Spleen (tissue), 11 donors: ENCODE data around the gene PRKAG3. TPM values are rescaled to one million over a fixed set of nuclear protein-coding genes. Genes with fewer than 3 reads are reported as not detected.

ENCODE experiments used
- DNase-seq: peaks from one replicate; pipeline ENCODE4 v3.0.0-alpha.2; 2020
- H3K27ac ChIP-seq, 8 donors: fragments of 200-600 bp; sonication (generic) in 7 of 8; 1 replicate in 4 of 8; 2 replicates in 4 of 8; pipeline versions ENCODE4 v1.5.0 to v1.8.0; 2016 to 2021; ENCODE audit warnings: inconsistent platforms in 4 of 8, mild to moderate bottlenecking in 4 of 8, moderate library complexity in 1 of 8
- H3K27me3 ChIP-seq, 7 donors: fragments of 200-600 bp; sonication (generic) in 6 of 7; replicated peaks in 1 of 7; 1 replicate in 4 of 7; 2 replicates in 3 of 7; pipeline versions ENCODE4 v1.5.0 to v1.8.0; 2016 to 2021; ENCODE audit warnings: inconsistent platforms in 3 of 7, mild to moderate bottlenecking in 1 of 7
- H3K36me3 ChIP-seq, 6 donors: fragments of 200-600 bp; sonication (generic) in 5 of 6; 1 replicate in 4 of 6; 2 replicates in 2 of 6; pipeline versions ENCODE4 v1.5.0 to v1.8.0; 2016 to 2021; ENCODE audit warnings: inconsistent platforms in 2 of 6
- H3K4me1 ChIP-seq, 6 donors: fragments of 200-600 bp; sonication (generic) in 5 of 6; 1 replicate in 3 of 6; 2 replicates in 3 of 6; pipeline versions ENCODE4 v1.5.0 to v1.8.0; 2016 to 2021; ENCODE audit warnings: inconsistent platforms in 3 of 6
- H3K4me3 ChIP-seq, 8 donors: fragments of 200-600 bp; sonication (generic) in 7 of 8; 1 replicate in 4 of 8; 2 replicates in 4 of 8; pipeline versions ENCODE4 v1.5.0 to v1.8.0; 2016 to 2021; ENCODE audit warnings: inconsistent platforms in 4 of 8, mild to moderate bottlenecking in 4 of 8, moderate library complexity in 2 of 8
- H3K9me3 ChIP-seq, 8 donors: fragments of 200-600 bp; sonication (generic) in 7 of 8; 1 replicate in 4 of 8; 2 replicates in 4 of 8; pipeline versions ENCODE4 v1.5.0 to v1.8.0; 2016 to 2021; ENCODE audit warnings: inconsistent platforms in 4 of 8
- CTCF ChIP-seq, 11 experiments: fragments of 200-600 bp in 7 of 11; fragments of 450-650 bp in 4 of 11; sonication (generic) in 4 of 11; IDR thresholded peaks in 8 of 11; conservative IDR thresholded peaks in 3 of 11; 1 replicate in 7 of 11; 2 replicates in 4 of 11; pipeline versions ENCODE4 v1.4.0 to v1.8.0; 2016 to 2021; ENCODE audit warnings: antibody characterized with exemption in 11 of 11, inconsistent platforms in 4 of 11, mild to moderate bottlenecking in 1 of 11
- POLR2A ChIP-seq, 3 donors: fragments of 450-650 bp; IDR thresholded peaks; one replicate each; pipeline ENCODE4 v1.5.1; 2017; ENCODE audit warnings: antibody characterized with exemption in 3 of 3, mild to moderate bottlenecking in 1 of 3
- POLR2AphosphoS5 ChIP-seq, 3 donors: sonication (generic); formaldehyde crosslinking; IDR thresholded peaks; one replicate each; pipeline ENCODE4 v1.5.1; 2017; ENCODE audit warnings: antibody characterized with exemption in 3 of 3
- WGBS, 5 donors: extraction: QIAGEN DNeasy Blood & Tissue Kit in 3 of 5; methylation state at CpG; one replicate each; pipeline versions ENCODE4 v1.1.5 to v1.1.7; 2013 to 2018; 5-methylcytosine and 5-hydroxymethylcytosine counted together
- intact Hi-C: fragments of 100-400 bp; cut with DNase I; formaldehyde crosslinking; loops from one replicate; pipeline ENCODE4 v1.15.0; 2023; ENCODE audit warnings: low total_unique reads
- polyA plus RNA-seq, 3 donors: library from polyadenylated mRNA; stranded (reverse); fragments of 200-250 nt; gene quantifications; one replicate each; pipeline ENCODE4 v1.2.1, GENCODE V29; 2013
- total RNA-seq, 7 donors: library from RNA; depleted of rRNA in 3 of 7; stranded (reverse); fragments of >200 nt in 3 of 7; fragmentation: NEBNext Ultra II Directional in 4 of 7; extraction: Animal tissue kit (Norgen Biotek cat#: 25700) in 4 of 7; gene quantifications; one replicate each; pipeline versions ENCODE4 v1.1.0 to v1.2.1, GENCODE V29; 2016 to 2021
- donor health status: healthy with polysubstance abuse.
- donor health status: DM: no; HTN: no; CAD: no; lungs with moderate emphysema.
- donor health status: DM: no; HTN: no; CAD: no.
- donor health status: Bipolar disorder and iron deficiency.
- donor health status: healthy.
- donor health status: DM: no; HTN: no; CAD: no.
- donor health status: DM: yes; HTN: yes; CAD: no.

PRKAG3 gene
- total and polyA plus RNA-seq, 10 donors = not detected

- DNase-seq = peak; percentile 87
Observed at GRCh38 chr2:218870984-218871344, 39.4 kb upstream of the PRKAG3 start.

DNA sequence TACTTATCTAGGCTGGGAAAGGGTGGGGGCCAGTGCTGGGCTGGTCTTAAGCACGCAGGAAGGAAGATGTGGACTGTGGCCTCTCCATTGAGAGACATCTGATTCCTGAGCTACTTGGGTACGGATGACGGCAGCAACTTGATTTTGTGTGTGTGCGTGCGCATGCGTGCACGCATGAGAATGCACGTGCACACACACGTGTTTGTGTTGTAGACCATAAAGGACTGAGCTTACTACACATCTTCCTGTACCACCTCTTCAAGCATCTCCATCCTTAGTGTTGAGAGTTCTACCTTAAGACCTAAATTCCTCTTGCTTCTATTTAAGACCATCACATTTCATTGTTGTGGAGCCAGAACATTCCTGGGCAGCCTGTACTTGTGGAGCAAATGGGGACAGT, 37.5 kb upstream of the PRKAG3 start:
- Histone ChIP-seq H3K4me3 (no peak overlapping the region), H3K9me3 (no peaks in the 10 kb centered on the region), H3K27ac (no peak overlapping the region), H3K36me3 (peaks cover 0 to 7% (median 0%) of the 10 kb centered on the region in 6 donors), H3K4me1 (peaks cover 13 to 58% (median 44%) of the 10 kb centered on the region in 6 donors), H3K27me3 (peaks cover 0 to 79% (median 29%) of the 10 kb centered on the region in 7 donors)
- DNase-seq = no peak
- intact Hi-C loops = no loop called here
- 86 to 96% (median 89%) methylated on average over 4 to 9 of the region's 9 CpGs for WGBS, 5 donors
- TF ChIP-seq CTCF (IDR thresholded peaks at IDR 0.05 in 8 of 11, conservative IDR thresholded peaks at IDR 0.05 in 3 of 11) (no peak), POLR2AphosphoS5 (IDR thresholded peaks at IDR 0.05) (no peak), POLR2A (IDR thresholded peaks at IDR 0.05) (no peak)

More at GRCh38 chr2:218870984-218871344, 39.4 kb upstream of the PRKAG3 start:
- peaks cover 0 to 81% (median 29%) of the 10 kb centered on the region in 7 donors for H3K27me3 ChIP-seq
- no peak for TF ChIP-seq CTCF (IDR thresholded peaks at IDR 0.05 in 8 of 11, conservative IDR thresholded peaks at IDR 0.05 in 3 of 11)
- peak; percentile 30 to 56 (median 42) for TF ChIP-seq POLR2AphosphoS5 (IDR thresholded peaks at IDR 0.05)
- no peak for TF ChIP-seq POLR2A (IDR thresholded peaks at IDR 0.05)
- H3K36me3 ChIP-seq = peaks cover 0 to 7% (median 0%) of the 10 kb centered on the region in 6 donors
- peaks cover 13 to 58% (median 44%) of the 10 kb centered on the region in 6 donors for H3K4me1 ChIP-seq
- peak overlapping the region in 1 of 8 donors; percentile 44 for H3K27ac ChIP-seq
- H3K9me3 ChIP-seq = no peaks in the 10 kb centered on the region
- peak overlapping the region; percentile 35 to 73 (median 44) for H3K4me3 ChIP-seq
- WGBS, 5 donors = 0 to 31% (median 11%) methylated on average over 1 to 18 of the region's 18 CpGs
- intact Hi-C loops = no loop called here

DNA sequence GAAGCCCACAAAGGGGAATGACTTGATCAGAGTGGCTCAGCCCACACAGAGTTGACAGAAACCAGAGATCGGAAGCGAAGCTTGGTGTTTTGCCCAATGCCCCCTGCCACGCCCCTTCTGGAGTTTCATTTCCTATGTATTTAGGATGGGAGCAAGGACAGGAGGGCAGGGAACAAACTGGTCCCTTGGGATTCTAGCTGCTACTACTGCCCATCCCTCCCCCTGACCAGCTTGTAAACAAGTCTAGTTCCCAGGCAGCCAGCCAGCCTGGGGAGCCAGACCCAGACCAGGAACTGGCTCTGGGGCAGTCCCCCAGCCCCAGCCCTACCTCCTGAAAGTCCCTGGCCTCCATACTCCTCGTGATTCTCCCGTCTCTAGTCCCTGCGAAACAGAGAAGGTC, 36.3 kb upstream of the PRKAG3 start:
- WGBS, 5 donors = 51 to 62% (median 52%) methylated on average over 6 of the region's 6 CpGs

DNA sequence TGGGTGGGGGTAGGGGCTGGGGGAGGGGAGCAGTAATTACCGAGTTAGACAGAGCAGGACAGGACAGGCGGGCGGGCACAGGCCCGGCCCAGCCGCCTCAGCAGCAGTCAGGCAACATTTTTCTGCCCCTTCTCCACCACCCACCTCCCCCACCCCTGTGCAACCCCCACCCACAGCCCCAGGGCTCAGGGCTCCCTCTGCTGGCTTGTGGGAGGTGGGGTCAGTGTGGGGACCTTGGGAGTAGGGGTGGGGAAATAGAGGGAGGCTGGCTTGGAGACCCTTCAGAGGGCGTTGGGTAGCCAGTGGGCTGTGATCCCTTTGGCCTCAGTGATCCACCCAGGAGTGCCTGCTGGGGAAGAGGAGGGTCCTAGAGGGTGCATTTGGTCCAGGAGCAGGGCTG, 34.4 kb upstream of the PRKAG3 start:
- intact Hi-C loops = no loop called here
- no peaks in the 10 kb centered on the region for H3K9me3 ChIP-seq
- H3K27me3 ChIP-seq = peaks cover 0 to 79% (median 9%) of the 10 kb centered on the region in 7 donors
- WGBS, 5 donors = 65 to 84% (median 69%) methylated on average over 2 to 6 of the region's 6 CpGs
- no peaks in the 10 kb centered on the region for H3K36me3 ChIP-seq
- H3K4me3 ChIP-seq = no peak overlapping the region
- no peak overlapping the region for H3K27ac ChIP-seq
- DNase-seq = peak; percentile 48
- no peak for TF ChIP-seq POLR2AphosphoS5 (IDR thresholded peaks at IDR 0.05)
- no peak for TF ChIP-seq CTCF (IDR thresholded peaks at IDR 0.05 in 8 of 11, conservative IDR thresholded peaks at IDR 0.05 in 3 of 11)
- TF ChIP-seq POLR2A (IDR thresholded peaks at IDR 0.05) = no peak
- peaks cover 7 to 36% (median 17%) of the 10 kb centered on the region in 6 donors for H3K4me1 ChIP-seq

More for the DNA sequence above, 36.3 kb upstream of the PRKAG3 start:
- intact Hi-C loops = no loop called here
- no peak for DNase-seq
- Histone ChIP-seq H3K27me3 (peaks cover 0 to 79% (median 19%) of the 10 kb centered on the region in 7 donors), H3K9me3 (no peaks in the 10 kb centered on the region), H3K4me3 (no peak overlapping the region), H3K27ac (peak overlapping the region in 5 of 8 donors; percentile 10 to 35 (median 31)), H3K36me3 (no peaks in the 10 kb centered on the region), H3K4me1 (peaks cover 13 to 48% (median 34%) of the 10 kb centered on the region in 6 donors)
- no peak for TF ChIP-seq CTCF (IDR thresholded peaks at IDR 0.05 in 8 of 11, conservative IDR thresholded peaks at IDR 0.05 in 3 of 11)
- TF ChIP-seq POLR2AphosphoS5 (IDR thresholded peaks at IDR 0.05) = peak; percentile 25 to 50 (median 39)
